ENCODE data around the gene VCL. TPM values are rescaled to one million over a fixed set of nuclear protein-coding genes. Genes with fewer than 3 reads are reported as not detected.

The VCL gene
- polyA plus RNA-seq, 1 donor from 2014 or later, result 11.2 TPM

GRCh38 chr10:74084955-74085354, 87.0 kb downstream of the VCL start:
- Histone ChIP-seq H3K27me3 (ENCODE audit: insufficient read depth, low read depth, low read length) (no peaks in the 10 kb centered on the region), H3K27ac (ENCODE audit: low read length) (no peak overlapping the region), H3K9me2 (ENCODE audit: insufficient read depth, low read length) (no peaks in the 10 kb centered on the region), H3K79me2 (replicated peaks; ENCODE audit: insufficient read depth, low read length) (no peaks in the 10 kb centered on the region), H3K9ac (ENCODE audit: low read length) (no peak overlapping the region), H4K20me1 (ENCODE audit: insufficient read depth) (no peaks in the 10 kb centered on the region), H3K9me3 (ENCODE audit: low read length) (no peaks in the 10 kb centered on the region), H3K4me2 (ENCODE audit: low read length) (no peak overlapping the region), H2AFZ (ENCODE audit: low read depth, low read length) (no peak overlapping the region), H3F3A (ENCODE audit: insufficient read depth, low read length, poor library complexity, severe bottlenecking) (no peaks in the 10 kb centered on the region), H3K4me3 (ENCODE audit: low read length) (no peak overlapping the region), H3K36me3 (ENCODE audit: insufficient read depth, low read length) (no peaks in the 10 kb centered on the region)
- TF ChIP-seq CTCF (IDR thresholded peaks at IDR 0.05; ENCODE audit: poor library complexity, severe bottlenecking) (no peak), EP300 (conservative IDR thresholded peaks at IDR 0.05; ENCODE audit: poor library complexity, severe bottlenecking) (no peak), POLR2AphosphoS5 (IDR thresholded peaks at IDR 0.05) (no peak), RAD21 (conservative IDR thresholded peaks at IDR 0.05) (no peak), MXI1 (conservative IDR thresholded peaks at IDR 0.05; ENCODE audit: poor library complexity, severe bottlenecking) (no peak), TAF1 (IDR thresholded peaks at IDR 0.05; ENCODE audit: low read depth) (no peak), EZH2 (IDR thresholded peaks at IDR 0.05; ENCODE audit: borderline replicate concordance, insufficient read depth, low read length, poor library complexity, severe bottlenecking) (no peak), REST (IDR thresholded peaks at IDR 0.05; ENCODE audit: borderline replicate concordance) (no peak), SMC3 (conservative IDR thresholded peaks at IDR 0.05; ENCODE audit: poor library complexity) (no peak)

- no peak overlapping the region for H2AFZ ChIP-seq (ENCODE audit: low read depth, low read length)
- no peaks in the 10 kb centered on the region for H3K79me2 ChIP-seq (replicated peaks; ENCODE audit: insufficient read depth, low read length)
- H3K9me2 ChIP-seq (ENCODE audit: insufficient read depth, low read length), result no peaks in the 10 kb centered on the region
- no peak overlapping the region for H3K4me3 ChIP-seq (ENCODE audit: low read length)
- no peaks in the 10 kb centered on the region for H3K9me3 ChIP-seq (ENCODE audit: low read length)
- no peaks in the 10 kb centered on the region for H4K20me1 ChIP-seq (ENCODE audit: insufficient read depth)
- H3K27ac ChIP-seq (ENCODE audit: low read length), result no peak overlapping the region
- TF ChIP-seq MXI1 (conservative IDR thresholded peaks at IDR 0.05; ENCODE audit: poor library complexity, severe bottlenecking), result no peak
- TF ChIP-seq TAF1 (IDR thresholded peaks at IDR 0.05; ENCODE audit: low read depth), result no peak
- no peak for TF ChIP-seq EZH2 (IDR thresholded peaks at IDR 0.05; ENCODE audit: borderline replicate concordance, insufficient read depth, low read length, poor library complexity, severe bottlenecking)
- no peak for TF ChIP-seq EP300 (conservative IDR thresholded peaks at IDR 0.05; ENCODE audit: poor library complexity, severe bottlenecking)
- TF ChIP-seq POLR2AphosphoS5 (IDR thresholded peaks at IDR 0.05), result no peak
- TF ChIP-seq RAD21 (conservative IDR thresholded peaks at IDR 0.05), result no peak
- TF ChIP-seq SMC3 (conservative IDR thresholded peaks at IDR 0.05; ENCODE audit: poor library complexity), result no peak
- no peak for TF ChIP-seq REST (IDR thresholded peaks at IDR 0.05; ENCODE audit: borderline replicate concordance)
- TF ChIP-seq CTCF (IDR thresholded peaks at IDR 0.05; ENCODE audit: poor library complexity, severe bottlenecking), result no peak
- H3K4me2 ChIP-seq (ENCODE audit: low read length), result no peak overlapping the region
- no peaks in the 10 kb centered on the region for H3K36me3 ChIP-seq (ENCODE audit: insufficient read depth, low read length)
- H3F3A ChIP-seq (ENCODE audit: insufficient read depth, low read length, poor library complexity, severe bottlenecking), result no peaks in the 10 kb centered on the region
- H3K27me3 ChIP-seq (ENCODE audit: insufficient read depth, low read depth, low read length), result no peaks in the 10 kb centered on the region
- no peak overlapping the region for H3K9ac ChIP-seq (ENCODE audit: low read length)
Observed at GRCh38 chr10:74086317-74086716, 88.4 kb downstream of the VCL start.
